Esophagus muscularis mucosa (tissue), 4 donors: ENCODE results near the gene TRERF1. TPM values are rescaled to one million over a fixed set of nuclear protein-coding genes. Genes with fewer than 3 reads are reported as not detected.
A peak's percentile ranks its signal among the peaks of the same experiment; 100 is the strongest.

Experiments used
- DNase-seq: peaks from one replicate; pipeline ENCODE4 v3.0.0-alpha.2; 2017; ENCODE audit errors: extremely low spot score
- H3K27ac ChIP-seq, 4 donors: fragments of 200-600 bp; sonication (generic); replicated peaks in 1 of 4; 1 replicate in 3 of 4; 2 replicates in 1 of 4; pipeline ENCODE4 v1.5.1; 2016 to 2019; ENCODE audit warnings: mild to moderate bottlenecking in 1 of 4
- H3K27me3 ChIP-seq, 4 donors: fragments of 200-600 bp; sonication (generic); one replicate each; pipeline versions ENCODE4 v1.5.1 to v1.6.0; 2016 to 2019
- H3K36me3 ChIP-seq, 4 donors: fragments of 200-600 bp; sonication (generic); one replicate each; pipeline ENCODE4 v1.5.1; 2016 to 2019
- H3K4me1 ChIP-seq, 4 donors: fragments of 200-600 bp; sonication (generic); one replicate each; pipeline ENCODE4 v1.5.1; 2016 to 2019
- H3K4me3 ChIP-seq, 4 donors: fragments of 200-600 bp; sonication (generic); 1 replicate in 2 of 4; 2 replicates in 2 of 4; pipeline ENCODE4 v1.5.1; 2016 to 2019; ENCODE audit warnings: mild to moderate bottlenecking in 4 of 4, moderate library complexity in 1 of 4
- H3K9me3 ChIP-seq, 4 donors: fragments of 200-600 bp; sonication (generic); 1 replicate in 3 of 4; 2 replicates in 1 of 4; pipeline ENCODE4 v1.5.1; 2016 to 2019
- CTCF ChIP-seq, 3 experiments: fragments of 200-600 bp in 2 of 3; fragments of 450-650 bp in 1 of 3; sonication (generic) in 2 of 3; IDR thresholded peaks; one replicate each; pipeline ENCODE4 v1.5.1; 2017 to 2019; ENCODE audit warnings: antibody characterized with exemption in 3 of 3, mild to moderate bottlenecking in 2 of 3, moderate library complexity in 1 of 3
- EP300 ChIP-seq: sonication (generic); formaldehyde crosslinking; IDR thresholded peaks from one replicate; pipeline ENCODE4 v1.6.1; 2017; ENCODE audit warnings: antibody characterized with exemption
- POLR2A ChIP-seq: fragments of 450-650 bp; IDR thresholded peaks from one replicate; pipeline ENCODE4 v1.6.1; 2017; ENCODE audit warnings: antibody characterized with exemption, moderate library complexity, mild to moderate bottlenecking, low read depth
- POLR2AphosphoS5 ChIP-seq, 2 donors: sonication (generic); formaldehyde crosslinking; IDR thresholded peaks; one replicate each; pipeline ENCODE4 v1.6.1; 2017; ENCODE audit warnings: antibody characterized with exemption in 2 of 2
- WGBS: methylation state at CpG from one replicate; pipeline ENCODE4 v1.1.5; 2018; 5-methylcytosine and 5-hydroxymethylcytosine counted together
- intact Hi-C: fragments of 100-400 bp; cut with DNase I; formaldehyde crosslinking; loops from one replicate; pipeline ENCODE4 v1.15.1; 2023
- total RNA-seq, 4 donors: library from RNA; depleted of rRNA; stranded (reverse); fragments of >200 nt; gene quantifications; one replicate each; pipeline versions ENCODE4 v1.1.0 to v1.2.1, GENCODE V29; 2016

Gene TRERF1
- total RNA-seq, 4 donors from 2014 or later, result 4.6 to 8.6 (median 6.4) TPM

- H3K9me3 ChIP-seq, result peaks cover 0 to 3% (median 0%) of the 10 kb centered on the region in 4 donors
- intact Hi-C loops, result no loop called here
- H3K4me1 ChIP-seq, result peaks cover 5 to 34% (median 19%) of the 10 kb centered on the region in 4 donors
- H3K27me3 ChIP-seq, result no peaks in the 10 kb centered on the region
- no peak overlapping the region for H3K4me3 ChIP-seq
- no peak overlapping the region for H3K27ac ChIP-seq
- no peak for DNase-seq
- peaks cover 3 to 38% (median 29%) of the 10 kb centered on the region in 4 donors for H3K36me3 ChIP-seq
- 47% methylated on average over 3 of the region's 3 CpGs for whole genome bisulfite sequencing
- no peak for TF ChIP-seq EP300
- no peak for TF ChIP-seq POLR2A
- no peak for TF ChIP-seq CTCF (IDR thresholded peaks at IDR 0.05)
- no peak for TF ChIP-seq POLR2AphosphoS5 (IDR thresholded peaks at IDR 0.05)
Measured at GRCh38 chr6:42201382-42201781, 250.3 kb downstream of the TRERF1 start.

GRCh38 chr6:42200035-42200434, 251.7 kb downstream of the TRERF1 start:
- peaks cover 0 to 3% (median 0%) of the 10 kb centered on the region in 4 donors for H3K9me3 ChIP-seq
- no peak overlapping the region for H3K4me3 ChIP-seq
- intact Hi-C loops, result no loop called here
- H3K27ac ChIP-seq, result peak overlapping the region; percentile 32 to 50 (median 34)
- 28% methylated on average over 1 of the region's 1 CpG for WGBS
- DNase-seq, result no peak
- peaks cover 5 to 34% (median 19%) of the 10 kb centered on the region in 4 donors for H3K4me1 ChIP-seq
- peak; percentile 51 to 62 for TF ChIP-seq POLR2AphosphoS5 (IDR thresholded peaks at IDR 0.05)
- TF ChIP-seq CTCF (IDR thresholded peaks at IDR 0.05), result no peak
- peaks cover 0 to 25% (median 18%) of the 10 kb centered on the region in 4 donors for H3K36me3 ChIP-seq
- H3K27me3 ChIP-seq, result no peaks in the 10 kb centered on the region

- H3K36me3 ChIP-seq, result peaks cover 0 to 18% (median 12%) of the 10 kb centered on the region in 4 donors
- H3K4me3 ChIP-seq, result no peak overlapping the region
- intact Hi-C loops, result no loop called here
- no peak for TF ChIP-seq CTCF (IDR thresholded peaks at IDR 0.05)
- TF ChIP-seq EP300, result no peak
- TF ChIP-seq POLR2A, result no peak
- no peak for TF ChIP-seq POLR2AphosphoS5 (IDR thresholded peaks at IDR 0.05)
- peaks cover 5 to 34% (median 19%) of the 10 kb centered on the region in 4 donors for H3K4me1 ChIP-seq
- peaks cover 0 to 3% (median 0%) of the 10 kb centered on the region in 4 donors for H3K9me3 ChIP-seq
- H3K27ac ChIP-seq, result peak overlapping the region; percentile 32 to 50 (median 34)
- 86% methylated on average over 5 of the region's 5 CpGs for WGBS
- no peak for DNase-seq
- H3K27me3 ChIP-seq, result no peaks in the 10 kb centered on the region
Measured at GRCh38 chr6:42199106-42199981, 252.4 kb downstream of the TRERF1 start.

GRCh38 chr6:42197555-42198362, 254.0 kb downstream of the TRERF1 start:
- H3K27ac ChIP-seq, result no peak overlapping the region
- H3K36me3 ChIP-seq, result peaks cover 0 to 3% (median 1%) of the 10 kb centered on the region in 4 donors
- no peak for TF ChIP-seq EP300
- TF ChIP-seq POLR2A, result no peak

GRCh38 chr6:42195415-42195814, 256.3 kb downstream of the TRERF1 start:
- H3K27me3 ChIP-seq, result no peaks in the 10 kb centered on the region
- 89% methylated on average over 4 of the region's 4 CpGs for WGBS
- no peak overlapping the region for H3K27ac ChIP-seq
- intact Hi-C loops, result no loop called here
- TF ChIP-seq CTCF (IDR thresholded peaks at IDR 0.05), result no peak
- no peak for TF ChIP-seq POLR2A
- TF ChIP-seq POLR2AphosphoS5 (IDR thresholded peaks at IDR 0.05), result no peak
- TF ChIP-seq EP300, result no peak
- no peak for DNase-seq
- peaks cover 0 to 3% (median 0%) of the 10 kb centered on the region in 4 donors for H3K9me3 ChIP-seq
- H3K36me3 ChIP-seq, result no peaks in the 10 kb centered on the region
- peaks cover 2 to 15% (median 10%) of the 10 kb centered on the region in 4 donors for H3K4me1 ChIP-seq
- no peak overlapping the region for H3K4me3 ChIP-seq

More at GRCh38 chr6:42197555-42198362, 254.0 kb downstream of the TRERF1 start:
- DNase-seq, result no peak
- intact Hi-C loops, result no loop called here
- no peak overlapping the region for H3K4me3 ChIP-seq
- H3K4me1 ChIP-seq, result peaks cover 5 to 34% (median 19%) of the 10 kb centered on the region in 4 donors
- peaks cover 0 to 3% (median 0%) of the 10 kb centered on the region in 4 donors for H3K9me3 ChIP-seq
- H3K27me3 ChIP-seq, result no peaks in the 10 kb centered on the region
- WGBS, result 62% methylated on average over 13 of the region's 13 CpGs
